ENCODE measurements around the gene WDFY4.

- TF ChIP-seq CTCF (IDR thresholded peaks at IDR 0.05), result no peak
- no peak for TF ChIP-seq POLR2A (IDR thresholded peaks at IDR 0.05)
Observed at GRCh38 chr10:48939790-48940325, 255.2 kb downstream of the WDFY4 start, which contains the start of gene LRRC18.
